BJ (cell line): ENCODE results near the gene KCNJ15. TPM values are rescaled to one million over a fixed set of nuclear protein-coding genes. Genes with fewer than 3 reads are reported as not detected.

Source experiments
- CTCF ChIA-PET: fragments of 350-600 bp; formaldehyde crosslinking; extraction: SDS; loops from one replicate; lab custom pipeline; 2021; ENCODE audit warnings: antibody characterized with exemption, inconsistent platforms; lab: Yijun Ruan, JAX
- POLR2A ChIA-PET: fragments of 300-600 bp; sonication (Branson Sonifier 250); formaldehyde crosslinking; extraction: SDS; loops from one replicate; lab custom pipeline; 2021; ENCODE audit warnings: antibody characterized with exemption; lab: Charles Lee
- DNase-seq: peaks from one replicate; pipeline ENCODE4 v3.0.0-alpha.2; 2011; ENCODE audit warnings: low read depth
- H3K27me3 ChIP-seq: 2 replicates; pipeline ENCODE4 v1.6.0; 2011; ENCODE audit warnings: low read length; ENCODE audit not compliant: control insufficient read depth, insufficient read depth
- H3K36me3 ChIP-seq: 2 replicates; pipeline ENCODE4 v1.5.1; 2011; ENCODE audit warnings: low read length; ENCODE audit not compliant: control insufficient read depth, insufficient read depth
- H3K4me3 ChIP-seq: 2 replicates; pipeline ENCODE4 v1.5.1; 2011; ENCODE audit warnings: low read depth, mild to moderate bottlenecking, control low read depth, low read length
- polyA minus RNA-seq: library from RNA; depleted of rRNA, polyadenylated mRNA; stranded (reverse); fragments of >200 nt; gene quantifications from 2 replicates; pipeline ENCODE4 v1.2.3, GENCODE V29; 2011; rRNA and poly(A)+ RNA removed
- polyA plus RNA-seq: library from polyadenylated mRNA; depleted of rRNA; stranded (reverse); fragments of >200 nt; gene quantifications from 2 replicates; pipeline ENCODE4 v1.2.3, GENCODE V29; 2011; rRNA removed
- TF ChIP-seq, protein P1 (sequence below): IDR thresholded peaks from 2 replicates; pipeline ENCODE4 v1.5.1; 2011; ENCODE audit warnings: low read depth, mild to moderate bottlenecking, control low read depth, inconsistent platforms, low read length, moderate library complexity; ENCODE audit not compliant: insufficient read depth

KCNJ15 gene
- polyA plus RNA-seq (0.02 and 0.18 TPM in 2 replicates), polyA minus RNA-seq (0.81 TPM in 1 of 2 replicates, not detected in the other)

DNA sequence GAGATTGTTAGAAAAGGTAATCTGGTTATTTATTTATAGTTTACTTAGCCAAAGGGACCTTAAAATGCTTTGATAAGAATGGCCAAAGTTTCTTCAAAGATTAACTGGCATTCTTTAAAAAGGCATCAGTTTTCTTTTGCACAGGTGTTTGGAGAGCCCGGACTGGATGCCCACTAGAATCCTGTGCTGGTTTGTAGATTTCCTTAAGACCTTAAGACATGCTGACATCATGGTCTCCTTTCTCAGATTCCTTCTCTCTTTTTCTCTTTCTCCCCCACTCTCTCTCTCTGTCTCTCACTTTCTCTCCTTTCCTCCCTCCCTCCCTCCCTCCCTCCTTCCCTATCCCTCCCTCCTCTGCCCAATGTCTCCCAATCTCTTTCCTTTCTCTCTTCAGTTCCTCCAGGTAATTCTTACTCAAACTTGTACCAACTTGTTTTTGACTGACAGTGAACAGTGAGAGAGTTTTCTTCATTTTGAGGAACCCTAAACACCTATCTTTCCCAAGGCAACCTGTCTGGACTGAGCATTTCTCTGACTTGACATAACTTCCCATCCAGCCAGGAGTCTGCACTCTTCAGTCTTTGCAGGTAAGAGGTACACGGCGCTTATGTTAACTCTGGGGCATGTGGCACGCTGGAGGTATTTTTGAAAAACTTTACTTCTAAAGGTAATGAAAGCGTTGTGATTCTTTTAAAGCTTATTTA lies at the start of gene KCNJ15:
TSS of gene KCNJ15 (plus strand) at position 393 of the 704 bp plus-strand sequence. CDS start 42,271 bp downstream, outside the sequence.
- H3K36me3 ChIP-seq, result no peaks in the 10 kb centered on the region
- POLR2A ChIA-PET, result interaction anchor here (0.6 kb wide), 1 partner anchor 30 kb away, joined by 5 read pairs; no protein-coding TSS in a partner anchor
- DNase-seq, result no peak
- TF ChIP-seq, protein P1, sequence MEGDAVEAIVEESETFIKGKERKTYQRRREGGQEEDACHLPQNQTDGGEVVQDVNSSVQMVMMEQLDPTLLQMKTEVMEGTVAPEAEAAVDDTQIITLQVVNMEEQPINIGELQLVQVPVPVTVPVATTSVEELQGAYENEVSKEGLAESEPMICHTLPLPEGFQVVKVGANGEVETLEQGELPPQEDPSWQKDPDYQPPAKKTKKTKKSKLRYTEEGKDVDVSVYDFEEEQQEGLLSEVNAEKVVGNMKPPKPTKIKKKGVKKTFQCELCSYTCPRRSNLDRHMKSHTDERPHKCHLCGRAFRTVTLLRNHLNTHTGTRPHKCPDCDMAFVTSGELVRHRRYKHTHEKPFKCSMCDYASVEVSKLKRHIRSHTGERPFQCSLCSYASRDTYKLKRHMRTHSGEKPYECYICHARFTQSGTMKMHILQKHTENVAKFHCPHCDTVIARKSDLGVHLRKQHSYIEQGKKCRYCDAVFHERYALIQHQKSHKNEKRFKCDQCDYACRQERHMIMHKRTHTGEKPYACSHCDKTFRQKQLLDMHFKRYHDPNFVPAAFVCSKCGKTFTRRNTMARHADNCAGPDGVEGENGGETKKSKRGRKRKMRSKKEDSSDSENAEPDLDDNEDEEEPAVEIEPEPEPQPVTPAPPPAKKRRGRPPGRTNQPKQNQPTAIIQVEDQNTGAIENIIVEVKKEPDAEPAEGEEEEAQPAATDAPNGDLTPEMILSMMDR, result no peak
- H3K4me3 ChIP-seq, result no peak within 1 kb of the TSS
- H3K27me3 ChIP-seq, result peaks cover 1% of the 10 kb centered on the region
- CTCF ChIA-PET, result no interaction called here

DNA sequence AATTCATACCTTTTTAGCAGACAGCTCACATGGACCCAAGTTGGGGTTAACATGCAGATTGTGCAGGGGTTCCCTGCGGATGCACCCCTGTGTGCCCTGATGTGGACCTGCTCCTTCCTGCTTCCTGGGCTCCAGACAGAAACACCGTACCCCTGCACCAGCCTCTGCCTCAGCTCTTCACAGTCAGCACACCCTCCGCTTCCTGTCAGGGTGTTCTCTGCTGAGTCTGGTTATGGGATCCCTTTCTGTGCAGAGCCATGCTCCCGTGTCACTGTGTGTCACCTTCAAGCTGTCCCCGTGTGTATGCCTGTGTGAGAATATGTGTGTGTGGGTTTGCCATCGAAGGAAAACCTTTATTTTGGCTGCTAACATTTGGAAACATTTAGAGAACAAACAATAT lies 48.7 kb upstream of the KCNJ15 start:
- H3K4me3 ChIP-seq, result no peak overlapping the region
- CTCF ChIA-PET, result interaction anchor here (0.5 to 4.5 kb wide), 6 partner anchors 10 to 147 kb away, joined by 3 to 37 read pairs (median 8); no protein-coding TSS in a partner anchor
- H3K36me3 ChIP-seq, result no peaks in the 10 kb centered on the region
- no peak for DNase-seq
- POLR2A ChIA-PET, result no interaction called here
- H3K27me3 ChIP-seq, result peaks cover 10% of the 10 kb centered on the region
- TF ChIP-seq, protein P1, result no peak

DNA sequence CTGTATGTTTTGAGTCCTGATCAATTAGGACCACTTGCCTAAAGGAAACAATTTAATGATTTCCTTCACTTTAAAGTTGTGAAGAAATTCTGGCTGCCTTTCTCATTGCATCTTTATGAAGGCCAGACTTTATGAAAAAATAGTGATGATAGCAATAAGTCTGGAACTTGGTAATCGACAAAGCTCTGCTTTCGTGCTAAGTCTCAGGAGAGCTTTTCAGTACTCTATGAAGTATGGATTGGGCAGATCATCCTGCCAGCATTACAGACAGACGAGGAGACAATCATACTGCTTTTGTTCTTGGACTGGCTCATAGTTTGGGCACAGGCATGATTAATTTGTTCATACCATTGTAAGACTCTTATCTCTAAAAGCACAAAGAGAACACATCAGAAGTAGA lies 45.5 kb upstream of the KCNJ15 start:
- POLR2A ChIA-PET, result no interaction called here
- TF ChIP-seq, protein P1, result no peak
- no peak for DNase-seq
- CTCF ChIA-PET, result interaction anchor here (0.7 to 4.5 kb wide), 3 partner anchors 7 to 141 kb away, joined by 3 to 37 read pairs (median 5); no protein-coding TSS in a partner anchor
- Histone ChIP-seq H3K4me3 (no peak overlapping the region), H3K36me3 (no peaks in the 10 kb centered on the region), H3K27me3 (peaks cover 10% of the 10 kb centered on the region)

DNA sequence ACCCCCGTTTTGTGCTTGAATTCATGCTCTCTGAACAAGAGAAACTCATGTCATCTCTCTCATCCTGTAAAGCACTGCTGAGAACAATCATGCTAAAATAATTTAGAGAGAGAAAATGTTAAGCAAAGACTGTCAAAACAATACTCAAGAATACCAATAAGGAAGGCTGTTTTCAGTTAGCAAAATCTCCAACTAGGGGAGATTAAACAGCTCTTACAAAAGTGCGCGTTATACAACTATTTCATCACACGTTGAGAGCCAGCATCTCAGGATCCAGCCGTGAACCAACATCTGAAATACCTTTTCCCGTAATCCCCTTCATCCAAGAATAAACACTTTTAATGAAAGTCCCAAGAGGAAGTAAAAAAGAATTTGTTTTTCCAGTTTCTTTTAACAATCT lies 44.1 kb upstream of the KCNJ15 start:
- ChIA-PET POLR2A (no interaction called here), CTCF (interaction anchor here (2.0 to 9.3 kb wide), 2 partner anchors 10 to 141 kb away, joined by 10 to 245 read pairs; no protein-coding TSS in a partner anchor)
- Histone ChIP-seq H3K27me3 (peaks cover 10% of the 10 kb centered on the region), H3K4me3 (no peak overlapping the region), H3K36me3 (no peaks in the 10 kb centered on the region)
- DNase-seq, result no peak
- TF ChIP-seq, protein P1, result no peak

DNA sequence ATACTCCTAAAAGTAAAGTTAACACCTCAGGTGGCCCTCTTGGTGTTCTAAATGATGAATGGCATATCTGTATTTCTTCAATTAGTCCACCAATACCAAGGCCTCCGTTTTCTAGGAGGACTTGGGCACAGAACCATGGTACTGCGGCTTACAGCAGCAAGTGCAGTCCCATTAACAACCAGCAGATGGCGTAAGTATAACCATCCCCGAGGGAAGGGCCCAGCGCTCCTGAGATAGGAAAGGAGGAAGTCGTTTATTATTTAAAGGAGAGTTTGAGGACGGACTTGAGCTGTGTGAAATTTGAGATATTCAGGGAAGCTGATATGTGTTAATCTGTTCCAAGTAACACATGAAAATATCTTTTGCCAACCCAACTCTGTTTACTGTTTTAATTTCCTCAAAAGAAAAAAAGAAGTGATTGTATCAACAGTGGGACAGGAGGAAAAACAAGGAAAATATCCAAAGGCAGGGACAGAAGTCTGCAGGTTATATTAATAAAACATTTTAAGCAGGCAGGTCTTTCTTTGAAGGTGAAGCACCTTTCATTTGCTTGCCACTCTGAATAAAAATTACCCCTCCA lies 37.7 kb upstream of the KCNJ15 start:
- Histone ChIP-seq H3K36me3 (no peaks in the 10 kb centered on the region), H3K4me3 (no peak overlapping the region), H3K27me3 (no peaks in the 10 kb centered on the region)
- POLR2A ChIA-PET, result no interaction called here
- DNase-seq, result peak; percentile 6
- TF ChIP-seq, protein P1, result peak; percentile 94
- CTCF ChIA-PET, result interaction anchor here (0.6 to 9.3 kb wide), 25 partner anchors 10 to 546 kb away, joined by 3 to 245 read pairs (median 4); no protein-coding TSS in a partner anchor
